Esophagus muscularis mucosa (tissue), 3 donors: ENCODE data around the gene PRR15L.

Experiments used
- CTCF ChIP-seq, 3 experiments: fragments of 200-600 bp in 2 of 3; fragments of 450-650 bp in 1 of 3; sonication (generic) in 2 of 3; IDR thresholded peaks; one replicate each; pipeline ENCODE4 v1.5.1; 2017 to 2019; ENCODE audit warnings: antibody characterized with exemption in 3 of 3, mild to moderate bottlenecking in 2 of 3, moderate library complexity in 1 of 3
- POLR2A ChIP-seq: fragments of 450-650 bp; IDR thresholded peaks from one replicate; pipeline ENCODE4 v1.6.1; 2017; ENCODE audit warnings: antibody characterized with exemption, moderate library complexity, mild to moderate bottlenecking, low read depth

- TF ChIP-seq POLR2A (no peak), CTCF (IDR thresholded peaks at IDR 0.05) (no peak)
Measured at GRCh38 chr17:47964856-47965255, 7.2 kb upstream of the PRR15L start.
